Measurements from ENCODE around the gene ACP1. TPM values are rescaled to one million over a fixed set of nuclear protein-coding genes. Genes with fewer than 3 reads are reported as not detected.
A peak's percentile ranks its signal among the peaks of the same experiment; 100 is the strongest.

The ACP1 gene
- total RNA-seq, 4 donors from 2014 or later: 117 to 136 (median 128) TPM

- no peak overlapping the region for H3K4me3 ChIP-seq (replicated peaks in 1 of 3)
- WGBS, 2 donors: 42 to 43% methylated on average over 7 of the region's 7 CpGs
- H3K27ac ChIP-seq: no peak overlapping the region
- intact Hi-C loops (cut with DNase I): no loop called here
- DNase-seq: peak; percentile 48 to 54
- peaks cover 6% of the 10 kb centered on the region in 2 donors for H3K4me1 ChIP-seq
- H3K9me3 ChIP-seq: no peaks in the 10 kb centered on the region
- H3K36me3 ChIP-seq: no peaks in the 10 kb centered on the region
- TF ChIP-seq CTCF (IDR thresholded peaks at IDR 0.05) (no peak), POLR2A (IDR thresholded peaks at IDR 0.05) (no peak)
- no peaks in the 10 kb centered on the region for H3K27me3 ChIP-seq
These were observed 10.5 kb upstream of the ACP1 start for GRCh38 chr2:254241-254640.

GRCh38 chr2:255195-255594 is 9.6 kb upstream of the ACP1 start:
- WGBS, 2 donors: 95 to 97% methylated on average over 2 of the region's 2 CpGs
- DNase-seq: no peak
- intact Hi-C loops (cut with DNase I): no loop called here
- no peaks in the 10 kb centered on the region for H3K9me3 ChIP-seq
- no peak for TF ChIP-seq POLR2A (IDR thresholded peaks at IDR 0.05)
- TF ChIP-seq CTCF (IDR thresholded peaks at IDR 0.05): no peak
- no peak overlapping the region for H3K27ac ChIP-seq
- no peaks in the 10 kb centered on the region for H3K27me3 ChIP-seq
- peaks cover 6% of the 10 kb centered on the region in 2 donors for H3K4me1 ChIP-seq
- H3K36me3 ChIP-seq: no peaks in the 10 kb centered on the region
- H3K4me3 ChIP-seq (replicated peaks in 1 of 3): no peak overlapping the region

- no peak for TF ChIP-seq POLR2A (IDR thresholded peaks at IDR 0.05)
- no peak for TF ChIP-seq CTCF (IDR thresholded peaks at IDR 0.05)
- WGBS, 2 donors: 73 to 92% methylated on average over 3 of the region's 3 CpGs
- peaks cover 6% of the 10 kb centered on the region in 2 donors for H3K4me1 ChIP-seq
- no peak overlapping the region for H3K27ac ChIP-seq
- H3K36me3 ChIP-seq: no peaks in the 10 kb centered on the region
- no peak for DNase-seq
- no peaks in the 10 kb centered on the region for H3K27me3 ChIP-seq
- no peak overlapping the region for H3K4me3 ChIP-seq (replicated peaks in 1 of 3)
- intact Hi-C loops (cut with DNase I): no loop called here
- H3K9me3 ChIP-seq: no peaks in the 10 kb centered on the region
These were observed 8.7 kb upstream of the ACP1 start for GRCh38 chr2:256094-256493.

GRCh38 chr2:257429-257828 is 7.3 kb upstream of the ACP1 start:
- H3K9me3 ChIP-seq: no peaks in the 10 kb centered on the region
- no peak overlapping the region for H3K27ac ChIP-seq
- TF ChIP-seq POLR2A (IDR thresholded peaks at IDR 0.05): no peak
- TF ChIP-seq CTCF (IDR thresholded peaks at IDR 0.05): no peak
- no peaks in the 10 kb centered on the region for H3K36me3 ChIP-seq
- 93% methylated on average over 3 of the region's 3 CpGs for WGBS, 2 donors
- peaks cover 6 to 10% of the 10 kb centered on the region in 2 donors for H3K4me1 ChIP-seq
- no peak overlapping the region for H3K4me3 ChIP-seq (replicated peaks in 1 of 3)
- intact Hi-C loops (cut with DNase I): no loop called here
- no peak for DNase-seq
- no peaks in the 10 kb centered on the region for H3K27me3 ChIP-seq

GRCh38 chr2:257842-258241 is 6.9 kb upstream of the ACP1 start:
- no peaks in the 10 kb centered on the region for H3K9me3 ChIP-seq
- WGBS, 2 donors: 90 to 95% methylated on average over 2 of the region's 2 CpGs
- H3K27ac ChIP-seq: no peak overlapping the region
- intact Hi-C loops (cut with DNase I): no loop called here
- DNase-seq: no peak
- no peaks in the 10 kb centered on the region for H3K36me3 ChIP-seq
- no peak overlapping the region for H3K4me3 ChIP-seq (replicated peaks in 1 of 3)
- TF ChIP-seq CTCF (IDR thresholded peaks at IDR 0.05) (no peak), POLR2A (IDR thresholded peaks at IDR 0.05) (no peak)
- peaks cover 6 to 14% of the 10 kb centered on the region in 2 donors for H3K4me1 ChIP-seq
- no peaks in the 10 kb centered on the region for H3K27me3 ChIP-seq
